ENCODE measurements around the gene ADGRG3. TPM values are rescaled to one million over a fixed set of nuclear protein-coding genes. Genes with fewer than 3 reads are reported as not detected.

ADGRG3 gene
- total and polyA plus RNA-seq, 2 of the 13 experiments (the other 11 are each of a cell fraction or from before 2014, with no cell fraction given): 2.7 to 11.8 TPM

- peak; percentile 66; the same call in 1 of the 2 replicates for TF ChIP-seq AHDC1 (CRISPR knock-in tag; IDR thresholded peaks at IDR 0.05; ENCODE audit: borderline replicate concordance)
- TF ChIP-seq ZBTB37 (CRISPR knock-in tag; IDR thresholded peaks at IDR 0.05): no peak
- no peak for TF ChIP-seq LRRFIP1 (CRISPR knock-in tag; conservative IDR thresholded peaks at IDR 0.05)
- TF ChIP-seq LBX2 (CRISPR knock-in tag; IDR thresholded peaks at IDR 0.05; ENCODE audit: borderline replicate concordance): peak; percentile 65; the same call in 1 of the 2 replicates
- TF ChIP-seq MXD1 (CRISPR knock-in tag; IDR thresholded peaks at IDR 0.05): peak; percentile 45; the same call in 1 of the 2 replicates
- TF ChIP-seq ZFP37 (CRISPR knock-in tag; IDR thresholded peaks at IDR 0.05; ENCODE audit: borderline replicate concordance): no peak
- peak; percentile 32; the same call in 1 of the 2 replicates for TF ChIP-seq ZBTB25 (CRISPR knock-in tag; IDR thresholded peaks at IDR 0.05)
- no peak for TF ChIP-seq SOX6 (IDR thresholded peaks at IDR 0.05)
- peak; percentile 91 for TF ChIP-seq SOX6 (CRISPR knock-in tag; IDR thresholded peaks at IDR 0.05)
- no peak for TF ChIP-seq TCF7L2 (IDR thresholded peaks at IDR 0.05; ENCODE audit: low read depth, low read length)
- TF ChIP-seq AKAP8 (CRISPR knock-in tag; IDR thresholded peaks at IDR 0.05): peak; percentile 93
- TF ChIP-seq ZNF12 (CRISPR knock-in tag; IDR thresholded peaks at IDR 0.05): 0 out of 2 replicates have a peak, but pooled peaks have one; percentile 47
- TF ChIP-seq ZNF749 (CRISPR knock-in tag; IDR thresholded peaks at IDR 0.05; ENCODE audit: borderline replicate concordance): no peak
- peak; percentile 98 for TF ChIP-seq ZNF556 (CRISPR knock-in tag; IDR thresholded peaks at IDR 0.05; ENCODE audit: borderline replicate concordance)
Measured at GRCh38 chr16:57667526-57668262, 412 bp upstream of the ADGRG3 start (continued).

Data from HepG2 (cell line).